Left cardiac atrium (tissue), 4 donors: Measurements from ENCODE around the gene MLYCD. TPM values are rescaled to one million over a fixed set of nuclear protein-coding genes. Genes with fewer than 3 reads are reported as not detected.
"Not testable (repeated sequence)": the region's sequence is repeated elsewhere in the genome, so short reads cannot be mapped to it uniquely, and the experiment has no call there.

Experiments
- ATAC-seq, 2 donors: fragments of 200-7000 bp; cut with Tn5 transposase; one replicate each; pipeline ENCODE4 v1.9.1; 2020; ENCODE audit warnings: mild to moderate bottlenecking in 2 of 2, moderate library complexity in 2 of 2
- DNase-seq: peaks from one replicate; pipeline ENCODE4 v3.0.0-alpha.2; 2020
- intact Hi-C, 2 donors: fragments of 100-400 bp; cut with DNase I; formaldehyde crosslinking; loops; one replicate each; pipeline versions ENCODE4 v1.14.1 to v1.15.1; 2022 to 2023
- total RNA-seq, 2 donors: library from RNA; stranded (reverse); fragmentation: NEBNext Ultra II Directional; extraction: Animal tissue kit (Norgen Biotek cat#: 25700); gene quantifications; one replicate each; pipeline ENCODE4 v1.2.1, GENCODE V29; 2021
- donor health status: DM: no; HTN: yes; CAD: no.
- donor health status: DM: no; HTN: yes; CAD: no; lungs with severe emphysema.
- donor health status: DM: yes; HTN: yes; CAD: no.
- donor health status: Dilated cardiomyopathy.

The MLYCD gene
- total RNA-seq, 2 donors from 2014 or later = 27.0 to 36.3 TPM

- intact Hi-C loops = no loop called here
- ATAC-seq = no peak
- no peak for DNase-seq
Measured at GRCh38 chr16:83936581-83937165, 37.8 kb downstream of the MLYCD start.

GRCh38 chr16:83937267-83937666, 38.4 kb downstream of the MLYCD start:
- no peak for ATAC-seq
- no peak for DNase-seq
- intact Hi-C loops = no loop called here

GRCh38 chr16:83937922-83938885, 39.3 kb downstream of the MLYCD start:
- intact Hi-C loops = no loop called here
- ATAC-seq (no peak), DNase-seq (no peak)

- peak in 1 of 2 donors; percentile 13 for ATAC-seq
- no peak for DNase-seq
- intact Hi-C loops = no loop called here
Measured at GRCh38 chr16:83939266-83939855, 40.4 kb downstream of the MLYCD start.

- ATAC-seq (no peak), DNase-seq (no peak)
- intact Hi-C loops = no loop called here
Measured at GRCh38 chr16:83940119-83940518, 41.2 kb downstream of the MLYCD start.

GRCh38 chr16:83940630-83941378, 41.9 kb downstream of the MLYCD start:
- no peak for ATAC-seq
- DNase-seq = no peak
- intact Hi-C loops = no loop called here

GRCh38 chr16:83941546-83941945, 42.6 kb downstream of the MLYCD start:
- DNase-seq, intact Hi-C loops, ATAC-seq: not testable (repeated sequence)

GRCh38 chr16:83942074-83942473, 43.2 kb downstream of the MLYCD start:
- intact Hi-C loops = no loop called here
- ATAC-seq (no peak), DNase-seq (no peak)

- intact Hi-C loops = no loop called here
- DNase-seq = no peak
- no peak for ATAC-seq
Measured at GRCh38 chr16:83942815-83943515, 44.0 kb downstream of the MLYCD start.

- intact Hi-C loops = no loop called here
- ATAC-seq = no peak
- DNase-seq = no peak
Measured at GRCh38 chr16:83943516-83944050, 44.7 kb downstream of the MLYCD start.

GRCh38 chr16:83945587-83945986, 46.7 kb downstream of the MLYCD start:
- intact Hi-C loops = no loop called here
- no peak for DNase-seq
- no peak for ATAC-seq

GRCh38 chr16:83946154-83946780, 47.4 kb downstream of the MLYCD start:
- intact Hi-C loops = no loop called here
- DNase-seq (no peak), ATAC-seq (no peak)

- ATAC-seq = no peak
- intact Hi-C loops = no loop called here
- DNase-seq = no peak
Measured at GRCh38 chr16:83946781-83947566, 48.1 kb downstream of the MLYCD start.

- intact Hi-C loops = no loop called here
- no peak for DNase-seq
- no peak for ATAC-seq
Measured at GRCh38 chr16:83947642-83948234, 48.8 kb downstream of the MLYCD start.

GRCh38 chr16:83948914-83949723, 50.2 kb downstream of the MLYCD start:
- DNase-seq (no peak), ATAC-seq (no peak)
- intact Hi-C loops = no loop called here

- no peak for DNase-seq
- no peak for ATAC-seq
- intact Hi-C loops = no loop called here
Measured at GRCh38 chr16:83949724-83950001, 50.7 kb downstream of the MLYCD start.
